ENCODE results near the gene BCAN. TPM values are rescaled to one million over a fixed set of nuclear protein-coding genes. Genes with fewer than 3 reads are reported as not detected.

The BCAN gene
- total RNA-seq, 2 experiments from 2014 or later: not detected

- ATAC-seq (ENCODE audit: poor library complexity) (no peak), DNase-seq (peak in 1 of 14 experiments; percentile 38)
- Mint-ChIP-seq H3K4me1 (ENCODE audit: low read depth) (peaks cover 60% of the 10 kb centered on the region), H3K36me3 (ENCODE audit: low read depth) (no peaks in the 10 kb centered on the region), H3K4me3 (peak overlapping the region; percentile 77), H3K27ac (no peak overlapping the region), H3K9me3 (no peaks in the 10 kb centered on the region), H3K27me3 (peaks cover 53% of the 10 kb centered on the region)
- POLR2A ChIA-PET: no interaction called here
- Histone ChIP-seq H3K36me3 (ENCODE audit: insufficient read depth, low read length) (no peaks in the 10 kb centered on the region), H3K27ac (ENCODE audit: low read depth in 1 of 2, low read length in 2 of 2) (no peak overlapping the region), H3K9me3 (ENCODE audit: control insufficient read depth in 1 of 2, insufficient read depth in 1 of 2, low read length in 2 of 2) (peaks cover 0 to 3% of the 10 kb centered on the region in 2 experiments), H3K4me1 (ENCODE audit: insufficient read depth, low read length) (peaks cover 60% of the 10 kb centered on the region), H3K4me3 (ENCODE audit: low read length) (peak overlapping the region; percentile 42), H3K27me3 (ENCODE audit: control insufficient read depth in 1 of 2, insufficient read depth in 2 of 2, low read length in 2 of 2) (peaks cover 38 to 46% of the 10 kb centered on the region in 2 experiments)
- TF ChIP-seq CTCF (IDR thresholded peaks at IDR 0.05): peak; percentile 26
- intact Hi-C loops (cut with DNase I, micrococcal nuclease): loop anchor here (1.0 kb wide), 1 partner anchor 32 kb away; no protein-coding TSS in a partner anchor
- CTCF ChIA-PET: interaction anchor here (1.5 to 2.9 kb wide), 3 partner anchors 31 to 68 kb away, joined by 3 to 12 read pairs (median 11); no protein-coding TSS in a partner anchor
Measured at GRCh38 chr1:156657741-156658319, 15.9 kb downstream of the BCAN start.

GRCh38 chr1:156658496-156658895 is 16.6 kb downstream of the BCAN start:
- intact Hi-C loops (cut with DNase I, micrococcal nuclease): no loop called here
- Histone ChIP-seq H3K27me3 (ENCODE audit: control insufficient read depth in 1 of 2, insufficient read depth in 2 of 2, low read length in 2 of 2) (peaks cover 35 to 39% of the 10 kb centered on the region in 2 experiments), H3K9me3 (ENCODE audit: control insufficient read depth in 1 of 2, insufficient read depth in 1 of 2, low read length in 2 of 2) (no peaks in the 10 kb centered on the region), H3K4me1 (ENCODE audit: insufficient read depth, low read length) (peaks cover 60% of the 10 kb centered on the region), H3K4me3 (ENCODE audit: low read length) (no peak overlapping the region), H3K36me3 (ENCODE audit: insufficient read depth, low read length) (no peaks in the 10 kb centered on the region), H3K27ac (ENCODE audit: low read depth in 1 of 2, low read length in 2 of 2) (no peak overlapping the region)
- no peak for TF ChIP-seq CTCF (IDR thresholded peaks at IDR 0.05)
- ChIA-PET POLR2A (no interaction called here), CTCF (interaction anchor here (1.5 to 2.9 kb wide), 3 partner anchors 32 to 68 kb away, joined by 3 to 12 read pairs (median 11); no protein-coding TSS in a partner anchor)
- ATAC-seq (ENCODE audit: poor library complexity) (no peak), DNase-seq (no peak)
- H3K27me3 Mint-ChIP-seq: peaks cover 47% of the 10 kb centered on the region
- no peaks in the 10 kb centered on the region for H3K9me3 Mint-ChIP-seq
- H3K27ac Mint-ChIP-seq: no peak overlapping the region
- H3K4me3 Mint-ChIP-seq: no peak overlapping the region
- no peaks in the 10 kb centered on the region for H3K36me3 Mint-ChIP-seq (ENCODE audit: low read depth)
- H3K4me1 Mint-ChIP-seq (ENCODE audit: low read depth): peaks cover 60% of the 10 kb centered on the region

GRCh38 chr1:156658945-156659574 is 17.1 kb downstream of the BCAN start:
- no peak for DNase-seq
- no peak overlapping the region for H3K4me3 ChIP-seq (ENCODE audit: low read length)
- no peak for TF ChIP-seq CTCF (IDR thresholded peaks at IDR 0.05)

More at GRCh38 chr1:156658945-156659574, 17.1 kb downstream of the BCAN start:
- peaks cover 41% of the 10 kb centered on the region for H3K27me3 Mint-ChIP-seq
- CTCF ChIA-PET: interaction anchor here (0.7 to 3.7 kb wide), 13 partner anchors 8 to 273 kb away, joined by 3 to 25 read pairs (median 5); no protein-coding TSS in a partner anchor
- intact Hi-C loops (cut with DNase I, micrococcal nuclease): no loop called here
- Histone ChIP-seq H3K27ac (ENCODE audit: low read depth in 1 of 2, low read length in 2 of 2) (no peak overlapping the region), H3K27me3 (ENCODE audit: control insufficient read depth in 1 of 2, insufficient read depth in 2 of 2, low read length in 2 of 2) (peaks cover 30 to 33% of the 10 kb centered on the region in 2 experiments), H3K4me1 (ENCODE audit: insufficient read depth, low read length) (peaks cover 60% of the 10 kb centered on the region), H3K36me3 (ENCODE audit: insufficient read depth, low read length) (no peaks in the 10 kb centered on the region), H3K9me3 (ENCODE audit: control insufficient read depth in 1 of 2, insufficient read depth in 1 of 2, low read length in 2 of 2) (no peaks in the 10 kb centered on the region)
- no peak for ATAC-seq (ENCODE audit: poor library complexity)
- no peaks in the 10 kb centered on the region for H3K36me3 Mint-ChIP-seq (ENCODE audit: low read depth)
- POLR2A ChIA-PET: interaction anchor here (0.6 to 2.0 kb wide), 3 partner anchors 48 to 158 kb away, joined by 3 to 6 read pairs (median 4); partner anchors contain the start of gene MEF2D
- H3K4me3 Mint-ChIP-seq: peak overlapping the region; percentile 20
- H3K4me1 Mint-ChIP-seq (ENCODE audit: low read depth): peaks cover 60% of the 10 kb centered on the region
- H3K27ac Mint-ChIP-seq: no peak overlapping the region
- H3K9me3 Mint-ChIP-seq: no peaks in the 10 kb centered on the region
